ENCODE results near the gene MPC2.
"Not testable (repeated sequence)": the region's sequence is repeated elsewhere in the genome, so short reads cannot be mapped to it uniquely, and the experiment has no call there.

Gene MPC2

DNA sequence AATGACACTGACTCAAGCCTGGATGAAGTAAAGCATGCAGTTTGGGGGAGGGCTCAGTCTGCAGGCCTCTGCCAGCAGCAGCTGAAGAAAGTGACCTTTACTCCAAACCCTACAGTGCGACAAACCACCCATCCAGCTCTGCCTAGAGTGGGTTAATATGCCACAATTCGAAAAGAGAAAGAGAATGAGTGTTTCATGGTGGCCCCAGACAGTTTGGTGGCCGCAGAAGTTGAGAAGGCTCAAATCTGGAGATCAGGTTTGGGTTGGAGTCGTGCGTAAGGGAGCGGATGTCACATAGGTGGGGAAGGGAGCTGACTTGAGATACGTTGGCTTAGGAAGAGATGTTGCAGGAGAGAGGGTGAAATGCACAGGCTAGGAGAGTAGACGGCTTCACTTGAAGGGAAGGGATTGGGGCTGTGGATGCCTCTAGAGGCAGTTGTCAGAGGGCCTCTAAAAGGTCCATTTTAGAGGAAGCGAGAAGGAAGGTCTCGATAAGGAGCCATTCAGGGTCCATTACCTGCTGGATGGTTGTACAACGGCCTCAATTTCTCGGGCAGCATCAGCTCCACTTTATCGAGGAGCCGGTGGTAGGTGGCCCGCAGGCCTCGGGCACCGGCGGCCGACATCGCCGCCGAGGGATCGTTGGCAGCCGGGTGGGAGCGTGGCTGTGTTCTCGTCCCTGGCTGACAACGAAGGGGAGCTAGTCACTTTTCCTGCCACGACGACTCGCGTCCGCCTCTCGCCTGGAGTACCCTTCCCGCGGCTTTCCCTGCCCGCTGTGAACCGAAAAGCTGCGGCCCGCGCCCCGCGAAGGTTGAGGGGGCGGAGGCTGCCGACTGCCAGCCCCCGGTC lies 1.4 kb downstream of the MPC2 start:
- Histone ChIP-seq H3K9ac (peak overlapping the region; percentile 91), H2AFZ (ENCODE audit: low read depth) (peak overlapping the region; percentile 70), H3K79me2 (ENCODE audit: insufficient read depth, low read depth) (peaks cover 58% of the 10 kb centered on the region)

DNA sequence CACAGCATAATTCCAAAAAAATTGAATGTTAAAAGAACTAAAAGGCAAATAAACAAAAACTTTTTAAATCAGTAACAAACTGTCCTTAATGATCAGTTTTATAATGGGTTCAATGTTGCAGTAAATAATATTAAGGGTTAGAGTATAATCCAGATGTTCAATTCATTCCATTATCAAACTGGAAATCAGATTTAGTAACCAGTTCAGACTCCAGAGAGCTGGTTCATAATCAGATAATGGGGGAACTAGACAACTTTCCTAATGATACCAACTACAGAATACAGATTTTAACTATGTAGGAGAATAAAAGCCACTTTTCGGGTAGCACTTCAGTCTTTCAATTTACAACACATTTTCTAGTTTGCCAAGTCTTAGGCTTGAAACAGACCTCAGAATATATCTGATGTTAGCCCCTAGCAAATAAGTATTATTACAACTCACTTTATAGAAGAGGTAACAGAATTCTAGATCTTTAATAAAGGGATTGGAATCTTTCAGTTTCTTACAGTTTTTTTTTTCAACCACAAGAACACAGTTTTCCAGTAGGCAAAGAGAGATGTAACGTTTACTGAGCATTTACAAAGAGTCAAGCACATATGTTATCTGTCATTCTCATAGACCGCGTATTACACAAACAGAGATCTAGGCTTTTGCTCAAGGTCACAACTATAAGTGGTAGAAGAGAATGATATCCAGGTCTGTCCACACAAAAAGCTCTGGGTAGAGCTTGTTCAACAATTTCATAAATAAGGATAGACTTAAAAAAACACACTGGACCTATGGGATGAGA lies 2.3 kb downstream of the MPC2 start:
- Histone ChIP-seq H3K4me3 (IDR thresholded peaks at IDR 0.05; ENCODE audit: insufficient read depth, low read depth, low read length) (peak overlapping the region; percentile 58), H3K27me3 (ENCODE audit: insufficient read depth, low read depth) (no peaks in the 10 kb centered on the region), H3K4me1 (ENCODE audit: low read depth, poor library complexity, severe bottlenecking) (peaks cover 51% of the 10 kb centered on the region), H3K36me3 (ENCODE audit: insufficient read depth) (no peaks in the 10 kb centered on the region), H4K20me1 (ENCODE audit: insufficient read depth) (no peaks in the 10 kb centered on the region), H3K27ac (peak overlapping the region; percentile 91), H2AFZ (ENCODE audit: low read depth) (peak overlapping the region; percentile 70), H3K4me2 (peak overlapping the region; percentile 80), H3K9ac (peak overlapping the region; percentile 91; the same call in 1 of the 2 replicates), H3K79me2 (ENCODE audit: insufficient read depth, low read depth) (peaks cover 50% of the 10 kb centered on the region)
- TF ChIP-seq, protein P1, sequence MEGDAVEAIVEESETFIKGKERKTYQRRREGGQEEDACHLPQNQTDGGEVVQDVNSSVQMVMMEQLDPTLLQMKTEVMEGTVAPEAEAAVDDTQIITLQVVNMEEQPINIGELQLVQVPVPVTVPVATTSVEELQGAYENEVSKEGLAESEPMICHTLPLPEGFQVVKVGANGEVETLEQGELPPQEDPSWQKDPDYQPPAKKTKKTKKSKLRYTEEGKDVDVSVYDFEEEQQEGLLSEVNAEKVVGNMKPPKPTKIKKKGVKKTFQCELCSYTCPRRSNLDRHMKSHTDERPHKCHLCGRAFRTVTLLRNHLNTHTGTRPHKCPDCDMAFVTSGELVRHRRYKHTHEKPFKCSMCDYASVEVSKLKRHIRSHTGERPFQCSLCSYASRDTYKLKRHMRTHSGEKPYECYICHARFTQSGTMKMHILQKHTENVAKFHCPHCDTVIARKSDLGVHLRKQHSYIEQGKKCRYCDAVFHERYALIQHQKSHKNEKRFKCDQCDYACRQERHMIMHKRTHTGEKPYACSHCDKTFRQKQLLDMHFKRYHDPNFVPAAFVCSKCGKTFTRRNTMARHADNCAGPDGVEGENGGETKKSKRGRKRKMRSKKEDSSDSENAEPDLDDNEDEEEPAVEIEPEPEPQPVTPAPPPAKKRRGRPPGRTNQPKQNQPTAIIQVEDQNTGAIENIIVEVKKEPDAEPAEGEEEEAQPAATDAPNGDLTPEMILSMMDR (conservative IDR thresholded peaks at IDR 0.05; ENCODE audit: low read depth, low read length) = no peak

More for the DNA sequence above, 1.4 kb downstream of the MPC2 start:
- Histone ChIP-seq H3K4me1 (ENCODE audit: low read depth, poor library complexity, severe bottlenecking) (peaks cover 55% of the 10 kb centered on the region), H3K4me3 (IDR thresholded peaks at IDR 0.05; ENCODE audit: insufficient read depth, low read depth, low read length) (peak overlapping the region; percentile 58), H4K20me1 (ENCODE audit: insufficient read depth) (no peaks in the 10 kb centered on the region), H3K27me3 (ENCODE audit: insufficient read depth, low read depth) (no peaks in the 10 kb centered on the region), H3K36me3 (ENCODE audit: insufficient read depth) (no peaks in the 10 kb centered on the region), H3K27ac (peak overlapping the region; percentile 91), H3K4me2 (peak overlapping the region; percentile 80)
- TF ChIP-seq, protein P1 (conservative IDR thresholded peaks at IDR 0.05; ENCODE audit: low read depth, low read length) = no peak

DNA sequence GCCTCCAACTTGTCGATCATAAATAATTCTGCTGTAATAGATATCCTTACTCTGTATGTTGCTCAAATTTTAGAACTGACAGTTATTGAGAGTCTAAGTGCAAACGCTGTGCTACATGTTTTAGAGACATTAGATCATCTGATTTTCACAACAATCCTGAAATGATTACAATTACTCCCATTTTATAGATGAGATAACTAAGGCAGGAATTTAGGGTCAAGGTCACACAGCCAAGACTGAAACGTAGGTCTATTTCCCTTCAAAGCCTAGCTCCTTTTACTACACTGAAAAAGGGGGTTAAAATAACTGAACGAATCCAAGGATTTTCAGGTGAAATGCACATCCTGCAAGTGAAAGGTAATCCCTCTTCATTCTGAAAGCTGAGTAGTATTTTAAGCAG lies 3.1 kb downstream of the MPC2 start:
- no peak overlapping the region for H3K27ac ChIP-seq
- H3K36me3 ChIP-seq (ENCODE audit: insufficient read depth) = no peaks in the 10 kb centered on the region

DNA sequence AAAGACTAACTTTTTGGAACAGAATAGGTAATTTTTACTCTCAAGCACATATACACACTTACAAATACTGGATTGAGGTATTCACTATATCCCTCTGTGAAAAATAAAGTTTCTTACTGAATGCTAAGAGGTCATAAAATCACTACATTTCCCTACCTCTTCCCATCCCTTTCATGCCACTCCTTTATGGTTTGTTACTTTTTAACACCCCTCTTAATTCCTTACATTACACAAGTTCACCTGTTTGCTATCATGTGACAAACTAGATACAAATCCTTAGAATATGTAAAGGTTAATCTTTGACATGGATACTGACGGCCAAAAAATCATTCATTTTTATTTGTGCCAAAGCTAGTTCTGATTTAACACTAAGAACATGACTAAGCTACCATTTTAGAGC lies 7.1 kb downstream of the MPC2 start:
- no peaks in the 10 kb centered on the region for H4K20me1 ChIP-seq (ENCODE audit: insufficient read depth)
- peaks cover 32% of the 10 kb centered on the region for H3K4me1 ChIP-seq (ENCODE audit: low read depth, poor library complexity, severe bottlenecking)
- no peak overlapping the region for H3K27ac ChIP-seq
- H3K79me2 ChIP-seq (ENCODE audit: insufficient read depth, low read depth) = peaks cover 20% of the 10 kb centered on the region
- no peak overlapping the region for H2AFZ ChIP-seq (ENCODE audit: low read depth)
- TF ChIP-seq, protein P1 (conservative IDR thresholded peaks at IDR 0.05; ENCODE audit: low read depth, low read length) = no peak
- H3K9ac ChIP-seq = no peak overlapping the region
- no peak overlapping the region for H3K4me2 ChIP-seq
- H3K27me3 ChIP-seq (ENCODE audit: insufficient read depth, low read depth) = no peaks in the 10 kb centered on the region
- no peak overlapping the region for H3K4me3 ChIP-seq (IDR thresholded peaks at IDR 0.05; ENCODE audit: insufficient read depth, low read depth, low read length)
- H3K36me3 ChIP-seq (ENCODE audit: insufficient read depth) = no peaks in the 10 kb centered on the region

More for the DNA sequence above, 3.1 kb downstream of the MPC2 start:
- H4K20me1 ChIP-seq (ENCODE audit: insufficient read depth) = no peaks in the 10 kb centered on the region
- H2AFZ ChIP-seq (ENCODE audit: low read depth) = no peak overlapping the region
- peaks cover 43% of the 10 kb centered on the region for H3K4me1 ChIP-seq (ENCODE audit: low read depth, poor library complexity, severe bottlenecking)
- H3K4me3 ChIP-seq (IDR thresholded peaks at IDR 0.05; ENCODE audit: insufficient read depth, low read depth, low read length) = no peak overlapping the region
- H3K27me3 ChIP-seq (ENCODE audit: insufficient read depth, low read depth) = no peaks in the 10 kb centered on the region
- peak overlapping the region; percentile 91; the same call in 1 of the 2 replicates for H3K9ac ChIP-seq
- TF ChIP-seq, protein P1 (conservative IDR thresholded peaks at IDR 0.05; ENCODE audit: low read depth, low read length) = no peak
- H3K79me2 ChIP-seq (ENCODE audit: insufficient read depth, low read depth) = peaks cover 41% of the 10 kb centered on the region
- H3K4me2 ChIP-seq = peak overlapping the region; percentile 80

DNA sequence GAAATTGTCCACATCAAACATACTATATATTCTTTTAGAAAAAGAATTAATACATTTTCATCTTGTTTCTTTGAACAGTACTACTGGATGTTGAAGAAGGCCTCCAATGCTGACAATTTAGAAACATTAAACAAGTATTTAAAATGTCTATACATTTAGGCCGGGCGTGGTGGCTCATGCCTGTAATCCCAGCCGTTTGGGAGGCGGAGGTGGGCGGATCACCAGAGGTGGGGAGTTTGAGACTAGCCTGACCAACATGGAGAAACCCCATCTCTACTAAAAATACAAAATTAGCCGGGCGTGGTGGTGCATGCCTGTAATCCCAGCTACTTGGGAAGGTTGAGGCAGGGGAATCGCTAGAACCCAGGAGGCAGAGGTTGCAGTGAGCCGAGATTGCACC lies 8.0 kb downstream of the MPC2 start:
- not testable (repeated sequence) for H3K36me3 ChIP-seq (ENCODE audit: insufficient read depth); H3K4me2 ChIP-seq; H3K27ac ChIP-seq; H3K27me3 ChIP-seq (ENCODE audit: insufficient read depth, low read depth); H3K9ac ChIP-seq; H2AFZ ChIP-seq (ENCODE audit: low read depth); H3K4me3 ChIP-seq (IDR thresholded peaks at IDR 0.05; ENCODE audit: insufficient read depth, low read depth, low read length); H4K20me1 ChIP-seq (ENCODE audit: insufficient read depth)
- Histone ChIP-seq H3K79me2 (ENCODE audit: insufficient read depth, low read depth) (peaks cover 12% of the 10 kb centered on the region; the same call in 1 of the 2 replicates), H3K4me1 (ENCODE audit: low read depth, poor library complexity, severe bottlenecking) (peaks cover 24% of the 10 kb centered on the region)

All from KMS-11 (cell line).